Stimulated activated CD4-positive, alpha-beta T cell treated with anti-CD3 and anti-CD28 coated beads, Interleukin-1b, Interleukin-23, amount 100 ng/mL, for 1 hour (primary cell): Measurements from ENCODE around the gene TSPAN10.

ENCODE experiments used
- DNase-seq, 2 donors: peaks; one replicate each; pipeline ENCODE4 v3.0.0-alpha.2; 2020; ENCODE audit warnings: low read depth in 2 of 2

Gene TSPAN10

DNA sequence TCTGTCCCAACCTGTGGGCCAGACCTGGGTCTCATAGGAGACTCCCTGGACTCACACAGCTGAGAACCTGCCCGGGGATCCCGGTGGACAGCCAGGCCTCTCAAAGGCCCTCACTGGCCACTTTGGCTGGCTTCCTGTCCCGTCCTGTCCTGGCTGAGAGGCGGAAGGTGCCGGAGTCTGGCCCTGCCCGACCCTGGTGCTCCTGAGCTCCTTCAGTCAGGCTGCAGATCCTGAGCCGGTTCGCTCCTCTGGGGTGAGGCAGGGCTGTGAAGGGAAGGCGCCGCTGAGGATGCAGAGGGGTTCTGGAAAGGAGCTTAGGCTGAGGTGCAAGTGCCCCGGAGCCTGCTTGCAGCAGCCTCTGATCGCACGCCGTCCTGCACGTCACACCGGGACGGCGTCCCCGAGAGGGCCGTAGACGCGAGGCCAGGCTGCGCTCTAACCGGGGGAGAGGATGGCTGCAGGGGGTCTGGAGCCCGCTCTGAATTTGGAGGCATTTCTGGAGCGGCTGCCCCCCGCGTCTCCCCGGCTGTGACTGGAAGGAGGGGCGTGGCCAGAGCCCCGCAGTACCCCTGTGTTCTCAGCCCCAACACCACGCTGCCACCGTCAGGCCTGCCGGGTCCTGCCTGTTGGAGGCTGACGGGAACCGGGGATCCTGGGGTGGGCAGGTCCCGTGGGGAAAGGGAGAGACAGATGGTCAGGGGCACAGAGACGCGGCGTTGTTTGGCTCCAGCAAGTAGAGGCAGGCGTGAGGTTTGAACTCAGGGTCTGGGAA is 51.0 kb downstream of the TSPAN10 start:
- DNase-seq: no peak

DNA sequence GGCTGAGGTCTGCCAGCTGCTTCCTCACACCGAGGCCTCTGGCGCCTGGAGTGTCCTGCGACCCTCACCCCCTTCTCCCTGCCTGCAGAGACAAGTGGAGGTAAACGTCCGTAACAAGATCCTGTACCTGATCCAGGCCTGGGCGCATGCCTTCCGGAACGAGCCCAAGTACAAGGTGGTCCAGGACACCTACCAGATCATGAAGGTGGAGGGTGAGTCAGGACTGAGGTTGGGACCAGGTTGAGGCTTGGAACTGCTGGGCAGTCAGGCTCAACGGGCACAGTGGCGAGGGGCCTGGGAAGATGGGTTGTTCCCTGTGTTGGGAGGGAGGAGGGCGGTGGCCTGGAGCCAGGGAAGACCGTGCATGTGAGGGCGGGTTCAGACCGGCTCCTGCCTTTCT is 51.6 kb downstream of the TSPAN10 start:
- no peak for DNase-seq

GRCh38 chr17:81690066-81690465 is 53.1 kb downstream of the TSPAN10 start:
- no peak for DNase-seq

GRCh38 chr17:81690549-81690948 is 53.6 kb downstream of the TSPAN10 start:
- no peak for DNase-seq

- no peak for DNase-seq
Observed at GRCh38 chr17:81691196-81691595, 54.2 kb downstream of the TSPAN10 start.

- no peak for DNase-seq
Observed at GRCh38 chr17:81691608-81692007, 54.6 kb downstream of the TSPAN10 start.

- no peak for DNase-seq
Observed at GRCh38 chr17:81693509-81694210, 56.7 kb downstream of the TSPAN10 start.

GRCh38 chr17:81694810-81695209 is 57.8 kb downstream of the TSPAN10 start:
- DNase-seq: no peak

- no peak for DNase-seq
Observed at GRCh38 chr17:81695211-81695610, 58.2 kb downstream of the TSPAN10 start.

- no peak for DNase-seq
Observed at GRCh38 chr17:81695801-81696200, 58.8 kb downstream of the TSPAN10 start.

- DNase-seq: no peak
Observed at GRCh38 chr17:81696218-81696941, 59.4 kb downstream of the TSPAN10 start.

DNA sequence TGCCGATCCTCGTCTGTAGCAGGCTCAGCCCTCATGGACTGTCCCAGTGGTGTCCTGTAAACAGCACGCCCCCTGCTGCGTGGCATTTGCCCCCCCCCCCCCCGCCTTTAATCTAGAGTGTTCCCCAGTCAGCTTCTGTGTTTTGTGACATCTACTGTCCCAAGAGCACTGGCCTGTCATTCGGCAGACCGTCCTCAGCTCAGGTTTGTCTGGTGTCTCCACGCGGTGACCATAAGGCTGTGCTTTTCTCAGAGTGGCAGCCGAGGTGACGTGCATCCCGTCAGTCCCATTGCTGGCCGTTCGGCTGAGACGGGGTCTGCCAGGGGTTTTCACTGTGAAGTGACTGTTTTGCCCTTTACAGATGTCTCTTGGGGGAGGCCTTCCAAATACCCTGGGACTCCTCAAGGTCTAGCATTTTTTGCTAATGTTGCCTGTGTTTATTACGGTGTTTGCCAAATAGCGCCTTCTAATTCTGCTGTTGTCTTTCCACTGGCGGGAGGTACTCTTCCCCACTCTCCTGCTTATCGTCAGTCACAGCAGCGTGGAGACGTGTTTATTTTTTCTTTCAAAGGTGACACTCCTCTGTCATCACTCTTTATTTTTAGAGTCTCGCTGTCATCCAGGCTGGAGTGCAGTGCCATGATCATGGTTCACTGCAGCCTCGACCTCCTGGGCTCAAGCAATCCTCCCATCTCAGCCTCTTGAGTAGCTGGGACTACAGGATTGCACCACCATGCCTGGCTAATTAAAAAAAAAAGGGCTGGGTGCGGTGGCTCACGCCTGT is 60.5 kb downstream of the TSPAN10 start:
- no peak for DNase-seq
